Esophagus muscularis mucosa (tissue), 4 donors: Measurements from ENCODE around the gene SUSD6.

ENCODE experiments used
- CTCF ChIP-seq, 3 experiments: fragments of 200-600 bp in 2 of 3; fragments of 450-650 bp in 1 of 3; sonication (generic) in 2 of 3; IDR thresholded peaks; one replicate each; pipeline ENCODE4 v1.5.1; 2017 to 2019; ENCODE audit warnings: antibody characterized with exemption in 3 of 3, mild to moderate bottlenecking in 2 of 3, moderate library complexity in 1 of 3
- EP300 ChIP-seq: sonication (generic); formaldehyde crosslinking; IDR thresholded peaks from one replicate; pipeline ENCODE4 v1.6.1; 2017; ENCODE audit warnings: antibody characterized with exemption
- POLR2A ChIP-seq: fragments of 450-650 bp; IDR thresholded peaks from one replicate; pipeline ENCODE4 v1.6.1; 2017; ENCODE audit warnings: antibody characterized with exemption, moderate library complexity, mild to moderate bottlenecking, low read depth
- POLR2AphosphoS5 ChIP-seq, 2 donors: sonication (generic); formaldehyde crosslinking; IDR thresholded peaks; one replicate each; pipeline ENCODE4 v1.6.1; 2017; ENCODE audit warnings: antibody characterized with exemption in 2 of 2

- TF ChIP-seq CTCF (IDR thresholded peaks at IDR 0.05): no peak
- no peak for TF ChIP-seq POLR2AphosphoS5 (IDR thresholded peaks at IDR 0.05)
- TF ChIP-seq POLR2A: no peak
- no peak for TF ChIP-seq EP300
Measured at GRCh38 chr14:69629225-69630127, 18.1 kb downstream of the SUSD6 start.
